ENCODE results near the gene TRPV5.

GRCh38 chr7:142865766-142866165, 67.8 kb downstream of the TRPV5 start:
- TF ChIP-seq EZH2 (IDR thresholded peaks at IDR 0.05; ENCODE audit: insufficient read depth, poor library complexity, severe bottlenecking) (no peak), EZH2phosphoT487 (IDR thresholded peaks at IDR 0.05; ENCODE audit: insufficient read depth, low read depth) (no peak)
